ENCODE measurements around the gene CPT1B.
A peak's percentile ranks its signal among the peaks of the same experiment; 100 is the strongest.

Gene CPT1B

GRCh38 chr22:50578776-50579310, 616 bp upstream of the CPT1B start:
- Histone ChIP-seq H3K27me3 (ENCODE audit: insufficient read depth, poor library complexity, severe bottlenecking) (no peaks in the 10 kb centered on the region), H3K4me1 (ENCODE audit: insufficient read depth, poor library complexity, severe bottlenecking) (peaks cover 4% of the 10 kb centered on the region), H3K36me3 (ENCODE audit: low read depth) (peaks cover 27% of the 10 kb centered on the region), H3K9me3 (ENCODE audit: severe bottlenecking) (no peaks in the 10 kb centered on the region), H3K27ac (ENCODE audit: poor library complexity, severe bottlenecking) (no peak overlapping the region), H3K4me3 (ENCODE audit: severe bottlenecking) (no peak overlapping the region)
- ATAC-seq (ENCODE audit: low read depth), result no peak
- TF ChIP-seq CTCF (IDR thresholded peaks at IDR 0.05; ENCODE audit: poor library complexity, severe bottlenecking), result no peak
- no peak for DNase-seq (ENCODE audit: low spot score)

GRCh38 chr22:50577697-50577986, 585 bp downstream of the CPT1B start:
- no peaks in the 10 kb centered on the region for H3K4me1 ChIP-seq (ENCODE audit: insufficient read depth, poor library complexity, severe bottlenecking)
- no peak overlapping the region for H3K4me3 ChIP-seq (ENCODE audit: severe bottlenecking)
- H3K27ac ChIP-seq (ENCODE audit: poor library complexity, severe bottlenecking), result no peak overlapping the region
- no peaks in the 10 kb centered on the region for H3K9me3 ChIP-seq (ENCODE audit: severe bottlenecking)
- TF ChIP-seq CTCF (IDR thresholded peaks at IDR 0.05; ENCODE audit: poor library complexity, severe bottlenecking), result no peak
- H3K27me3 ChIP-seq (ENCODE audit: insufficient read depth, poor library complexity, severe bottlenecking), result no peaks in the 10 kb centered on the region
- DNase-seq (ENCODE audit: low spot score) (no peak), ATAC-seq (ENCODE audit: low read depth) (no peak)
- peaks cover 27% of the 10 kb centered on the region for H3K36me3 ChIP-seq (ENCODE audit: low read depth)

- Histone ChIP-seq H3K27ac (ENCODE audit: poor library complexity, severe bottlenecking) (no peak overlapping the region), H3K4me3 (ENCODE audit: severe bottlenecking) (no peak overlapping the region), H3K9me3 (ENCODE audit: severe bottlenecking) (no peaks in the 10 kb centered on the region), H3K27me3 (ENCODE audit: insufficient read depth, poor library complexity, severe bottlenecking) (no peaks in the 10 kb centered on the region), H3K36me3 (ENCODE audit: low read depth) (peaks cover 27% of the 10 kb centered on the region), H3K4me1 (ENCODE audit: insufficient read depth, poor library complexity, severe bottlenecking) (no peaks in the 10 kb centered on the region)
- no peak for TF ChIP-seq CTCF (IDR thresholded peaks at IDR 0.05; ENCODE audit: poor library complexity, severe bottlenecking)
- ATAC-seq (ENCODE audit: low read depth), result no peak
- no peak for DNase-seq (ENCODE audit: low spot score)
Measured at GRCh38 chr22:50576806-50577696, 1.2 kb downstream of the CPT1B start.

- Histone ChIP-seq H3K36me3 (ENCODE audit: low read depth) (peaks cover 27% of the 10 kb centered on the region), H3K4me3 (ENCODE audit: severe bottlenecking) (no peak overlapping the region), H3K4me1 (ENCODE audit: insufficient read depth, poor library complexity, severe bottlenecking) (no peaks in the 10 kb centered on the region), H3K27ac (ENCODE audit: poor library complexity, severe bottlenecking) (no peak overlapping the region), H3K27me3 (ENCODE audit: insufficient read depth, poor library complexity, severe bottlenecking) (no peaks in the 10 kb centered on the region), H3K9me3 (ENCODE audit: severe bottlenecking) (no peaks in the 10 kb centered on the region)
- DNase-seq (ENCODE audit: low spot score), result no peak
- ATAC-seq (ENCODE audit: low read depth), result peak; percentile 35; the same call in 1 of the 3 replicates
- peak; percentile 27 for TF ChIP-seq CTCF (IDR thresholded peaks at IDR 0.05; ENCODE audit: poor library complexity, severe bottlenecking)
Measured at GRCh38 chr22:50576070-50576469, 2.2 kb downstream of the CPT1B start.

GRCh38 chr22:50575426-50575941, 2.7 kb downstream of the CPT1B start:
- Histone ChIP-seq H3K27ac (ENCODE audit: poor library complexity, severe bottlenecking) (no peak overlapping the region), H3K27me3 (ENCODE audit: insufficient read depth, poor library complexity, severe bottlenecking) (no peaks in the 10 kb centered on the region), H3K36me3 (ENCODE audit: low read depth) (peaks cover 27% of the 10 kb centered on the region), H3K4me3 (ENCODE audit: severe bottlenecking) (no peak overlapping the region), H3K9me3 (ENCODE audit: severe bottlenecking) (no peaks in the 10 kb centered on the region), H3K4me1 (ENCODE audit: insufficient read depth, poor library complexity, severe bottlenecking) (no peaks in the 10 kb centered on the region)
- DNase-seq (ENCODE audit: low spot score) (no peak), ATAC-seq (ENCODE audit: low read depth) (no peak)
- TF ChIP-seq CTCF (IDR thresholded peaks at IDR 0.05; ENCODE audit: poor library complexity, severe bottlenecking), result no peak

All from RWPE2 (cell line).